ENCODE measurements around the gene MAGEF1.

- TF ChIP-seq JUNB (CRISPR knock-in tag; IDR thresholded peaks at IDR 0.05; ENCODE audit: borderline replicate concordance) (no peak), POLR2AphosphoS5 (IDR thresholded peaks at IDR 0.05; ENCODE audit: low read depth, low read length) (no peak)
These were observed 17.1 kb downstream of the MAGEF1 start for GRCh38 chr3:184694716-184695115.
